ENCODE results near the gene ID1.
"Not testable (repeated sequence)": the region's sequence is repeated elsewhere in the genome, so short reads cannot be mapped to it uniquely, and the experiment has no call there.

The ID1 gene

DNA sequence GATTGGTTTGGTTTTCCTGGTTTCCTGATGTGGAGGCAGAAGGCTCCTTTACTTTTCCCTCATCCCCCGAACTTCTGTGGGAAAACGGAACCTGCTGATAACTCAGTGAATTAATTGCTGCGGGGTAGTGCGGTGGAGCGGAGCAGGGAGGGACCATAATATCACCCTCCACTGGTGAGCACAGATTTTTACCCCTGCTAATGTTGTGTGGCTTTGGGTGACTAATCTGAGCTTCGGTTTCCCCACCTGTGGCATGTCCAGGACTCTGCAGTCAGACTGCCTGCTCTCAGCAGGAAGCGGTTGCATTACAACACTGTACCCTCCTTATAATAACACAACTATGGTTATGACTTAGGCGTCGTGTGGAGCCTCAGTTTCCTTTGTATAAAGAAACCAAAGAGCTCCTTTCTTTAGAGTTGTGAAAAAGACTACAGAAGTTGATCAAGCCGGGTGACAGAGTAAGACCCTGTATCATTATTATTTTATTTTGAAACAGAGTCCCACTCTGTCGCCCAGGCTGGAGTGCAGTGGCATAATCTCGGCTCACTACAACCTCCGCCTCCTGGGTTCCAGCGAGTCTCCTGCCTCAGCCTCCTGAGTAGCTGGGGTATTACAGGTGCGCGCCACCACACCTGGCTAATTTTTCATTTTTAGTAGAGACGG is 2.2 kb upstream of the ID1 start:
- DNase-seq, result peak; percentile 89

DNA sequence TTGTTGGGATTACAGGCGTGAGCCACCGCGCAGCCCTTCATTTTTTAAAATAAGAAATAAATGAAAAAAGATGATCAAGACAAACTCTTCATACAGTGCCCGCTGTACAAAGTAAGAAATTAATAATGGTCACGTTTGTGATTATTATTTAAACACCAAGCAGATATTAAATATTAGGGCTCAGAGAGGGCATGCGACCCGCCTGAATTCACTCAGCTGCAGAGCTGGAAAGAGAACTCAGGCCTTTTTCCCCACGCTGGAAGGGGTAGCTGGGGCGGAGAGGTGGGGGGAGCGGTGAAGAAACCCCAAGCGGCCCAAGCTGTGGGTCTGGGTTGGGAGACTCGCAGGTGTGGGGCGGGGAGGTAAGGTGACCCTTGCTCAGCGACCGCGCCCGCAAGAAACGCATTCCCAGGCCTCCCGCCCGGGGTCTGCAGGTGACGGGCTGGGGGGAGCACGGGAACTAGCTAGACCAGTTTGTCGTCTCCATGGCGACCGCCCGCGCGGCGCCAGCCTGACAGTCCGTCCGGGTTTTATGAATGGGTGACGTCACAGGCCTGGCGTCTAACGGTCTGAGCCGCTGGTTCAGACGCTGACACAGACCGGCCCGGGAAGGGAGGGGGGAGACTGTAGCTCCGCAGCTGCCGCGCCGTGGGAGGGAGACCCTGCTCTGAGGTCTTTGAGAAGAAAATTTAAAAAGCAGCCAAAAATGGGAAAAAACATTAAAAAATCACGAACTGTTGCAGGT is 1.1 kb upstream of the ID1 start:
- DNase-seq, result peak; percentile 98

DNA sequence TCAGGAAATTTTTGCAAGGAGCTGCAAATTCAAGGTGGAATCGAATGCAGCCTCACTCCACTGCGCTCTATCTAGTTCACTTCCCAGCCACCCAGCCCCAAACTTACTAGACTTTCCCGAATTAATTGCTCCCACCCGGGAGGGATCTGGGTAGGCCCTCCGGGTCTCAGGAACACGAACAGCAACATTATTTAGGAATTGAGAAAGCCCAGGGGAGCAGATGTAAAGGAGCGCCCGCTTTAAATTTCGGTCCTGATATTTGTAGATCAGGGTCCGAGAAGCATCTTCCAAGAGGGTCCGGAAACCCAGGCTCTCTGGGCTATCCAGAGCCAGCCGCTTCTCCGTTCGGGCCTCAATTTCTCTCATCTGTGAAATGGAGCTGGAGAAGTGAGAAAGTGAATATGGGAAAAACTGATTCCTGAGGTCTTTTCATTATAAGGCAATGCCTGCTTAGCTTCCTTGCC is 490 bp upstream of the ID1 start:
- DNase-seq, result no peak

DNA sequence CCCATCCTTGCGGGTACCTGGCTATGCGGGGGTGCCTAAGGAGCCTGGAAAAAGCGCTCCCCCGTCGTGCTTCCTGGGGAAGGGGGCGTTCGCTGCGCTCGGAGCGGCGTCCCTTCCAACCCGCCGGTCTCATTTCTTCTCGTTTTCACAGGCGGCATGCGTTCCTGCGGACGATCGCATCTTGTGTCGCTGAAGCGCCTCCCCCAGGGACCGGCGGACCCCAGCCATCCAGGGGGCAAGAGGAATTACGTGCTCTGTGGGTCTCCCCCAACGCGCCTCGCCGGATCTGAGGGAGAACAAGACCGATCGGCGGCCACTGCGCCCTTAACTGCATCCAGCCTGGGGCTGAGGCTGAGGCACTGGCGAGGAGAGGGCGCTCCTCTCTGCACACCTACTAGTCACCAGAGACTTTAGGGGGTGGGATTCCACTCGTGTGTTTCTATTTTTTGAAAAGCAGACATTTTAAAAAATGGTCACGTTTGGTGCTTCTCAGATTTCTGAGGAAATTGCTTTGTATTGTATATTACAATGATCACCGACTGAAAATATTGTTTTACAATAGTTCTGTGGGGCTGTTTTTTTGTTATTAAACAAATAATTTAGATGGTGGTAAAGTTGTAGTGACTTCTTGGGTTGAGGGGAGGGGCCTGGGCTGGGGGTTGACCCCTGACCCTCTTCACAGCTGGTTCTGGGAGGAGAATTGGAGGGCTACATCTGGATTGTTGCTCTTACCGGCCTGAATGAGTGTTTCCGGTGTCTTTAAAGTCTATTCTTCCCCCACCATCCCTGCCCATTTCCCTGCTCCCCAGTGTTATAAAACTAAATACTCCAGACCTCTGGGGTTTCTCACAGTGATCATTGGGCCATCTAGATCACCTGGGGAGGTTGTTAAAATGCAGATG is 1.1 kb downstream of the ID1 start:
- peak; percentile 20 for DNase-seq

DNA sequence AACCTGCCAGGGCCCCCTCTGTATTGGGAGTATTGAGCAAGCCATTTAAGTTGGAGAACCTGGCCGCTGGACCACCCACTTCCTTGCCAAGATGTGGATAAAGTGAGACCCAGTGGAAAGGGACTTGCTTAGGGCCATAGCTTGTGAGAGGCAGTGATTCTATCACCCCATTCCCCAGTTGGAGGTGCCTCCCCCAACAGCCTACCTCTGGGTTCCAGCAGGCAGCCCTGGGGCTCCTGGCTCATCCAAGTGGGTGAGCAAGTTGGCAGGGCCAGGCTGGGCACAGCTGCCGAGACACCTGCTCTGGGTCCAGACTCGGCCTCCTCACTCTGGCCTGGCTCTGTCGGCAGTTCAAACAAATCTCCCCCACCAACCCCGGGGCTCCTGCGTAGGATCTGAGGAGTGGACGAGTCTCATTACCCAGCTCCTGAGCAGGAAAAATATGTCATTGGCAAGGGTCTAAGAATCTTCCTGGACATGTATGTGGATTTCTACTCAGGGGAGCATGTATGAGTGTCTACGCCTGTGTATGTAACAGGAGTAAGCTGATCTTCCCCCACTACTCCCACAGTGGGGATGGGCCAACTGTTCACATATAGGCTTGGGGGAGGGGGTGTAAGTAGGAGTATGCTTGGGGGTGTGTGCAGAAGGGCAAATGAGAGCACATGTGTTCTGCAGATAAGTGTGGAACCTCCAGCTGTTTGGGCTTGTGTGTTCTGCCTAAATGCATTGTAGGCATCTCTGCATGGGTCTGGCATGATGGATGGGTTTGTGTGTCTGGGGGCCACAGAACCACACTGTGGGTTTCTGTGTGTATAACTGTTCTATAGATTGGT is 1.9 kb downstream of the ID1 start:
- DNase-seq, result peak; percentile 89

DNA sequence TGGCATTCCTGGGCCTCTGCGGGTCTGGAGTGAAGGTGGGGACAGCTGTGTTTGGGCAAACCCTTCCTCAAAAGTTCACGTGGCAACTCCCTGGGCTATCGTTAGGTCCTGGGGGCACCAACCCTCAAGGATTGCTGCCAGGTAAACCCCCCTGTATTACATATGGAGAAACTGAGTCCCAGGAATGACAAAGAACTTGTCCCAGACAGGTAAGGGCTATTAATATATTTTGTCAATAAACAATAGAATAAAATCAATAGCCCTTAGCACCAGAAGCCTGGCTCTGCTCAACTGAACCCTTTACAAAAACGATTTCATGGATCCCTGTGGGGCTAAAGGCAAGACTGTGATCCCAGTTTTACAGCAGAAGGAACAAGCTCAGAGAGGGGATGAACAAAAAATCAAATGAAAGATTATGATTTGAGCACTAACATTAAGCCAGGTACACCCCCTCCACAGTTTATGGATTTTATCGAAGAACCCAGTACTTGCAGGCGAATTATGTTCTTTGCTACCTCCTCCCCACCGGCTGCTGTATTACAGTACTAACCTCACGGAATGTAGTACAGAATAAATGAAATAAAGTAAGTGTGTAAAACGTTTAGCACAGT is 2.7 kb downstream of the ID1 start:
- peak; percentile 36 for DNase-seq

DNA sequence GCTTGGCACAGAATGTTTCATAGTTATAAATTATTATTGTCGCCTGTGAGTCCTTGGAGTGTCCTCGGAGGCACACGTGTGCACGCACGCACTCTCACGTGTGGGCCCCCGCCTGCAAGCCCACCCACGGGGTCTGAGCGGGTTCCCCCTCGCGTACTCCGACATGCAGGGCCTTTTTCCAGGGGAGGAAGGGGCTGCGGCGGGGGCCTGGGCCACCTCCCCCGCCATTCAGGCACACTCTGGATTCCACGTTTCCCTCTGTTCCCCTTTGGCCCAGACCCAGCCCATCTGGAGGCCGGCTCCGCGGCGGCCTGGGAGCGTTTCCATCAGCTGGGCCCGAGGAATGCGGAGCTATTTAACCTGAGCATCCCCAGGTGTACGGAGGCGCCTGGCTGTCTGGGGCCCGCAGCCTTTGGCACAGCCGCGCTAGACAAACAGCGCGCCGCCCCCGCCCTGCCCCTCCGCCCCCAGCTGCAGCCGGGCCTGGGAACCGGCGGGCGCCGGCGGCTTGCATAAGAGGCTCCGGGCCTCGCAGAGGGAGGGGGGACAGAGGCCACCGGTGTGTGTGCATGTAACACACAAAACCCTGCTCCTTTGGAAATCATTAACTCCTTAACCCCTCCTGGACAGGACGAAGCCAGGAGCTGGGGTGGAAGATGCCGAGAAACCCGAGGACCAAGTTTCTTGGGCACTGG is 3.3 kb downstream of the ID1 start:
- peak; percentile 69 for DNase-seq

DNA sequence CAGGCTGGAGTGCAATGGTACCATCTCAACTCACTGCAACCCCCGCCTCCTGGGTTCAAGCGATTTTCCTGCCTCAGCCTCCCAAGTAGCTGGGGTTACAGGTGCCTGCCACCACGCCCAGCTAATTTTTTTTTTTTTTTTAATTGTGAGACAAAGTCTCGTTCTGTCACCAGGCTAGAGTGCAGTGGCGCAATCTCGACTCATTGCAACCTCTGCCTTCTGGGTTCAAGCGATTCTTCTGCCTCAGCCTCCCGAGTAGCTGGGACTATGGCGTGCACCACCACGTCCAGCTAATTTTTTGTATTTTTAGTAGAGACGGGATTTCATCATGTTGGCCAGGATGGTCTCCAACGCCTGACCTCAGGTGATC is 7.2 kb downstream of the ID1 start:
- not testable (repeated sequence) for DNase-seq

DNA sequence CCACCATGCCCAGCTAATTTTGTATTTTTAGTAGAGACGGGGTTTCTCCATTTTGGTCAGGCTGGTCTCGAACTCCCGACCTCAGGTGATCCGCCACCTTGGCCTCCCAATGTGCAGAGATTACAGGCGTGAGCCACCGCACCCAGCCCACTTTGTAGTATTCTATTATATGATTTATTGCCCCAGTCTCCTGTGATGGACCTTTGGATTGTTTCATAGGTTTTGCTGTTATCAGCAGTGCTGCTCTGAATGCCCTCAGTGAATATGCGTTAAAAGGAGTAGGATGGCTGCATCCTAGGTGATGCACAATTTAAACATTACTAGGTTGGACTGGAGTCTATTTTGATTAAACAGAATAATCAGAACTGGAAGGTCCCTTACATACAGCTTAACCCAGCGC is 10.3 kb downstream of the ID1 start:
- no peak for DNase-seq

DNA sequence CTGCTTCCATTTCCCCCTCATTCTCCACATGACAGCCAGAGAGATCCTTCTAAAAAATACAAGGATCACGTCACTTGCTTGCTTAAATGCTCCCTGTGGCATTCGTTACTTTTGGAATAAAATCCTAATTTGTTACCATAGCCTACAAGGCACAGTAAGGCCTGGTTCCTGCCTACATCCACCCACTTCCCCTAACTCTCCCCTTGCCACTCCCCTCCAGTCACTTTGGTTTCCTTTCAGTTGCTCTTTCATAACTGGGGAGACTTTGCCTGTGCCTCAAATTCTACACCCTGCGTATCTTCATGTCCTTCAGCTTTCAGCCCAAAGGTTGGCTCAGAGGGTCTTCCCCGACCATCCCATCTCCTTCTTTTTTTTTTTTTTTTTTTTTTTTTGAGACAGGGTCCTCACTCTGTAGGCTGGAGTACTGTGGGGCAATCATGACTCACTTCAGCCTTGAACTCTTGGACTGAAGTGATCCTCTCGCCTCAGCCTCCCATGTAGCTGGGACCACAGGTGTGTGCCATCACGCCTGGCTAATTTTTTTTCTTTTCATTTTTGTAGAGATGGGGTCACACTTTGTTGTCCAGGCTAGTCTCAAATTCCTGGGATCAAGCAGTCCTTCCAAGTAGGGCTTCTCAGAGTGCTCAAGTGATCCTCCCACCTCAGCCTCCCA is 12.5 kb downstream of the ID1 start:
- DNase-seq, result no peak

DNA sequence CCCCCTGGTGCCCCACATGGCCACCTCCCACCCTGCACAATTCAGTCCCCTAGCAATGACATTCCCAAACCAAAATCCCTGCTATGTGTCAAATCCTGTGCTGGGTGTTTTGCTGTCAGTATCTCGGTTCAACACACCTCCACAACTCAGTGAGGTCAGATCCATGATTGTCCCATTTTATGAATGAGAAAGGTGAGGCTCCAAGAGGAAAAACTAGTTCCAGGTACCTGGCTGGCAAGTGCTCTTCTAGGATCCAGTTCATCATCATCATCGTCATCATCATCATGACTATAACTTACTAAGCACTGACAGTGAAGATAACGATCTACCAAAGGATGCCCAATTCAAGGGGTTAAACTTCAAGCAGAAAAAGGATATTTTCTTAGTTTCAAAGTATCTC is 15.2 kb downstream of the ID1 start:
- no peak for DNase-seq

DNA sequence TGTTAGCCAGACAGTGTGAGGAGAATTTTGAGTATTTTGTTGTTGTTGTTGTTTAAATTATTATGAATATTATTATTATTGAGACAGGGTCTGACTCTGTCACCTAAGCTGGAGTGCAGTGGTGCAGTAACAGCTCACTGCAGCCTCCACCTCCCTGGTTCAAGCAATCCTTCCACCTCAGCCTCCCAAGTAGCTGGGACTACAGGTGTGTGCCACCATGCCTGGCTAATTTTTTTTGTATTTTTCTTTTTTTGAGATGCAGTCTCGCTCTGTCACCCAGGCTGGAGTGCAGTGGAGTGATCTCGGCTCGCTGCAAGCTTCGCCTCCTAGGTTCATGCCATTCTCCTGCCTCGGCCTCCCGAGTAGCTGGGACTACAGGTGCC is 18.0 kb downstream of the ID1 start:
- not testable (repeated sequence) for DNase-seq

DNA sequence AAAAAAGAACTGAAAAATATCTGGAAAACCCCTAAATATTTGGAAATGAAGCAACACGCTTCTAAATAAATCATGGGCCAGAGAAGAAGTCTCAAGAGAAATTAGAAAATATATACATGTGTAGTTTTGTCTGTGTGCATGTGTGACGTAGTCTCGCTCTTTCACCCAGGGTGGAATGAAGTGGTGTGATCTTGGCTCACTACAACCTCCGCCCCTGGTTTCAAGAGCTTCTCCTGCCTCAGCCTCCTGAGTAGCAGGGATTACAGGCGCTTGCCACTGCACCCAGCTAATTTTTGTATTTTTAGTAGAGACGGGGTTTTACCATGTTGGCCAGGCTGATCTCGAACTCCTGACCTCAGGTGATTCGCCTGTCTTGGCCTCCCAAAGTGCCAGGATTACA is 21.4 kb downstream of the ID1 start:
- not testable (repeated sequence) for DNase-seq

DNA sequence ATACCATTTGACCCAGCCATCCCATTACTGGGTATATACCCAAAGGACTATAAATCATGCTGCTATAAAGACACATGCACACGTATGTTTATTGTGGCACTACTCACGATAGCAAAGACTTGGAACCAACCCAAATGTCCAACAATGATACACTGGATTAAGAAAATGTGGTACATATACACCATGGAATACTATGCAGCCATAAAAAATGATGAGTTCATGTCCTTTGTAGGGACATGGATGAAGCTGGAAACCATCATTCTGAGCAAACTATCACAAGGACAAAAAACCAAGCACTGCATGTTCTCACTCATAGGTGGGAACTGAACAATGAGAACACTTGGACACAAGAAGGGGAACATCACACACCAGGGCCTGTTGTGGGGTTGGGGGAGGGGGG is 23.0 kb downstream of the ID1 start:
- DNase-seq, result not testable (repeated sequence)

DNA sequence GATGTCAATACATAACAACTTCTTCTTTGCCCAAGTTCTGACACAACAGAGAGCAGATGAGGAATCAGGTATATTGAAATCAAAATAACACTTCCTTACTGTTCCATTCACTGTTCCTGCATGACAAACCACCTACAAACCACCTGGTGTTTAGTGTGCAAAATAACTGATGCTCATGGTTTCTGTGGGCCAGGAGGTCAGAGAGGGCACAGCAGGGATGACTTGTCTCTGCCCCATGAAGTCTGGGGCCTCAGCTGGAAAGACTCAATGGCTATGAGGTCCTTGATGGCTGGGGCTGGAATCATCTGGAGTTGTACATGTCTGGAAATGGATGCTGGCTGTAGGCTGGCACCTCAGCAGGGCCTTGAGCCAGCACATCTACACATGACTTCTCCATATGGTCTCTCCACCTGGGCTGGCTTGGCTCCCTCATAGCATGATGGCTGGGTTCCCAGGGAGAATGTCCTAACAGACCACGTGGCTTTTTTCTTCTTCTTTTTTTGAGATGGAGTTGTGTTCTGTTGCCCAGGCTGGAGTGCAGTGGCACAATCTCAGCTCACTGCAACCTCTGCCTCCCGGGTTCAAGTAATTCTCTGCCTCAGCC is 25.2 kb downstream of the ID1 start:
- no peak for DNase-seq

DNA sequence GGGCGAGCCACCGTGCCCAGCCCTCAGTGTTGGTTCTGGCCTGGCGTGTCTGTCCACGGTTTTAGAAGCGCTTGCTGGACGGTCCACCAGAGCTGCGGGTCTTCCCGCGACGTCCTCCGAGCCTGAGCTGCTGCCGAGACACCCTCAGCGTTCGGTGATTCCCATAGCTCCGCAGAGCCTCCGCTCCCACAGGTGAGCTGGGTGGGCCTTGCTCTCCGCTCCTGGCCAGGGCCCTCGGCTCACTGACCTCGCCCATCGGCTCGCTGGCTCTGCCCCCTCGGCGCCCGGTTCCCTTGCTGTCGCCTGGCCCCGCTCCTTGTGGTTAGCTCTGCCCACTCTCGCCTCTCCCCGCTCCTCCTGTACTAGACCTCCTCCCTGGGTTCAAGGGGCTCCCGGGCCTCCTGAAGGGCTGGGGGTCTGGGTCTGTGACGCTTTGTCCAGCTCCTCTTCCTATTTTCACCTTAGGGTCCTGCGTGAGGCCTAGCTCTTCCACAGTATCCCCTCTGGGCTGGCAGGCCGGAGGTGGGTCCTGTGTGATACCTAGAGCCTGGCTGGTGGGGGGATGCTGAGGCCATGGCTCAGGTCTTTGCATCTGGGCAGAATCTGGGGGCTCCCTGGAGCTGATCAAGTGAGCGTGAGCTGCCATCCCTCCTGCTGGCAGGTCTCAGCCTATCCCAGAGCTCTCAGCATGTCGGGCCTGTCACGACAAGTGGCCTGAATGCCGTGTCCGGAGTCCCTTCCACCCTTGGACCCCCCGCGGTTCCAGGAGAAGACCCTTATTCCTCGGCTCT is 27.7 kb downstream of the ID1 start:
- DNase-seq, result no peak

DNA sequence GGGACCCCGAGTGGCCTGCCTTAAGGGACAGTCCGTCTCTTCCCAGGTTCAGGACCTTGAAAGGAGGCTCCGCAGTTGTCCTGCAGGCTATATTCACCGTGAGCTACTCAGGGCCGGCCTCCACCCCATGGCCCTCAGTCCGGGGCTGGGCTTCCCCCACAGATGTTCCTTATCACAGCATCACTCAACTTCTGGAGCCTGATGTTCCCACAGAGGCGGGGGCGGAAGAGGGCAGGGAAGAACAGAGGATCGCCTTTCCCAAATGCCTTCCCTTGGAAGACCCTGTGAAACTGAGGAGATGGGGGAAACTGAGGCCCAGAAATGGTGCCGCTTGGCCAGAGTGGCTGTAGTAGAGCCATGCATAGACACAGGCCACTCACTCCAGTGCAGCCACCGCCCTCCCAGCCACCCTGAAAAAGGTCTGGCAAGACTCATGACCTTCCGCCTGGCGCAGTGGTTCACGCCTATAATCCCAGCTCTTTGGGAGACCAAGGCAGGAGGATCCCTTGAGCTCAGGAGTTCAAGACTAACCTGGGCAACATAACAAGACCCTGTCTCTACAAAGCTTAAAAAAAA is 28.3 kb downstream of the ID1 start:
- DNase-seq, result no peak

DNA sequence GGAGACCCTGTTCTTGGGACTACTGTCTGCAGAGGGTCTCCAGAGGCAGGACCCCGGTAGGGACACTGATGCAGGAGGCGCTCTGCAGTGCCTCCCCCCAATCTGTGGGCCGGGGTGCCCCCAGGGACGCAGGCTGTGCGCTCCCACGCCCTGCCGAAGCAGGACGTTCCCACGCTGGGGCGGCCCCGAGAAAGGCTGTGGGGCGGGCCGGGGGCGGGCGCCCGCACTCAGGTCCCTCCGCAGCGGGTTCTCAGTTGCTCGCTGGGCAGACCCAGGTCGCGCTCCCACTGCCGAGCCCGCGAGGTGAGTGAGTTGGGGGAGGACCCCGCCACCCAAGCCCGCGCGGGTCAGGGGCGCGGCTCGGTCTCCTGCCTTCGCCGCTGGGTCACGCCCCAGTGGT is 32.6 kb downstream of the ID1 start, which contains the start of gene COX4I2:
Gene COX4I2, plus strand, starts transcription at position 253 of the 400 bp plus-strand sequence. CDS start 1,106 bp downstream, outside the sequence.
- no peak for DNase-seq

DNA sequence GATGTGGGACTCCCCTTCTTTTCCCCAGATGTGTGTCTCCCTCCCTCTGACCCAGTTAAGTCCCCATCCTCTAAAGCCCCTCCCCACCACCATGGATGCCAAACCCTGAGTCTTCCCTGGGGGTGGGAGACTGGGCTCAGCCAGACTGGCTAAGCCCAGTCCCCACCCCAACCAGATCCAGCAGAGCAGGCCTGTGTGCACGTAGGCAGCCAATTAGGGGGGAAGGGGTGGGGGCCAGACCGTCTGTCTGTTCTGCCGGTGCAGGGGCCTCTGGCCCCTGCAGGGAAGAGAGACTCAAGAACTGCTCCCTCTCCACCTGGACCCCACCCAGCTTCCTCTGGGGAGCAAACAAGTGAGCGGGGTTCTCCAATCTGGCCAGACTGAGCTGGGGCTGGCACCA is 33.2 kb downstream of the ID1 start:
- no peak for DNase-seq

Data from fibroblast of skin of right biceps (primary cell).